Mesenchymal stem cell (in vitro differentiated cells and primary cell): Measurements from ENCODE around the gene UTP14A.

Experiments
- DNase-seq: peaks from one replicate; pipeline ENCODE4 v3.0.0-alpha.2; 2013
- H2AFZ ChIP-seq: one replicate; pipeline ENCODE4 v1.6.1; 2013; ENCODE audit warnings: low read depth, mild to moderate bottlenecking, control low read depth, inconsistent platforms, low read length, moderate library complexity
- H2AK5ac ChIP-seq: 2 replicates; pipeline ENCODE4 v1.6.1; 2013; ENCODE audit warnings: low read length, moderate library complexity, mild to moderate bottlenecking, inconsistent platforms; ENCODE audit not compliant: severe bottlenecking
- H2BK120ac ChIP-seq: one replicate; pipeline ENCODE4 v1.6.1; 2013; ENCODE audit warnings: low read depth, mild to moderate bottlenecking, inconsistent platforms, low read length, moderate library complexity
- H2BK12ac ChIP-seq, 2 experiments: one replicate each; pipeline ENCODE4 v1.6.1; 2013; ENCODE audit warnings: inconsistent platforms in 2 of 2, low read length in 2 of 2, mild to moderate bottlenecking in 2 of 2, moderate library complexity in 2 of 2, control low read depth in 1 of 2
- H2BK15ac ChIP-seq: one replicate; pipeline ENCODE4 v1.6.1; 2013; ENCODE audit warnings: mild to moderate bottlenecking, low read depth, inconsistent platforms; ENCODE audit not compliant: poor library complexity, severe bottlenecking
- H2BK5ac ChIP-seq: 2 replicates; pipeline ENCODE4 v1.6.1; 2013; ENCODE audit warnings: low read depth, mild to moderate bottlenecking, low read length, control low read depth, inconsistent platforms; ENCODE audit not compliant: poor library complexity, severe bottlenecking
- H3K14ac ChIP-seq, 2 experiments: one replicate each; pipeline ENCODE4 v1.6.1; 2013; ENCODE audit warnings: inconsistent platforms in 2 of 2, low read length in 2 of 2, control low read depth in 1 of 2, mild to moderate bottlenecking in 1 of 2, moderate library complexity in 1 of 2
- H3K18ac ChIP-seq, 2 experiments: one replicate each; pipeline ENCODE4 v1.6.1; 2013; ENCODE audit warnings: inconsistent platforms in 2 of 2, low read length in 2 of 2, control low read depth in 1 of 2, low read depth in 1 of 2, mild to moderate bottlenecking in 1 of 2
- H3K23ac ChIP-seq, 2 experiments: one replicate each; pipeline ENCODE4 v1.6.1; 2013; ENCODE audit warnings: inconsistent platforms in 2 of 2, low read length in 2 of 2, mild to moderate bottlenecking in 2 of 2, moderate library complexity in 2 of 2, control low read depth in 1 of 2
- H3K27ac ChIP-seq: 2 replicates; pipeline ENCODE4 v1.5.1; 2013; ENCODE audit warnings: mild to moderate bottlenecking, moderate library complexity, low read length, control low read depth, inconsistent platforms; ENCODE audit not compliant: poor library complexity, severe bottlenecking
- H3K27me3 ChIP-seq, 2 experiments: 2 replicates each; pipeline versions ENCODE4 v1.6.1 to v1.7.0; 2013; ENCODE audit warnings: low read length in 2 of 2, mild to moderate bottlenecking in 2 of 2, moderate library complexity in 2 of 2, control low read depth in 1 of 2, inconsistent platforms in 1 of 2; ENCODE audit not compliant: control insufficient read depth in 1 of 2, insufficient read depth in 1 of 2
- H3K36me3 ChIP-seq, 2 experiments: 2 replicates each; pipeline versions ENCODE4 v1.6.1 to v1.7.0; 2013; ENCODE audit warnings: low read length in 2 of 2, control low read depth in 1 of 2, inconsistent platforms in 1 of 2, low read depth in 1 of 2, mild to moderate bottlenecking in 1 of 2; ENCODE audit not compliant: insufficient read depth in 2 of 2, control insufficient read depth in 1 of 2
- H3K4ac ChIP-seq, 2 experiments: one replicate each; pipeline ENCODE4 v1.6.1; 2013; ENCODE audit warnings: inconsistent platforms in 2 of 2, low read length in 2 of 2, mild to moderate bottlenecking in 2 of 2, moderate library complexity in 2 of 2, control low read depth in 1 of 2, low read depth in 1 of 2
- H3K4me1 ChIP-seq: 2 replicates; pipeline ENCODE4 v1.6.1; 2013; ENCODE audit warnings: low read depth, low read length, control low read depth; ENCODE audit not compliant: control insufficient read depth, insufficient read depth
- H3K4me2 ChIP-seq: 2 replicates; pipeline ENCODE4 v1.6.1; 2013; ENCODE audit warnings: low read length, mild to moderate bottlenecking, inconsistent platforms; ENCODE audit not compliant: poor library complexity, severe bottlenecking
- H3K4me3 ChIP-seq, 2 experiments: 2 replicates each; pipeline versions ENCODE4 v1.5.1 to v1.7.0; 2013; ENCODE audit warnings: low read length in 2 of 2, mild to moderate bottlenecking in 2 of 2, control low read depth in 1 of 2, low read depth in 1 of 2; ENCODE audit not compliant: insufficient read depth in 1 of 2
- H3K79me1 ChIP-seq: replicated peaks from 2 replicates; pipeline ENCODE4 v1.6.1; 2013; ENCODE audit warnings: mild to moderate bottlenecking, control low read depth, low read length, inconsistent platforms; ENCODE audit not compliant: poor library complexity, severe bottlenecking
- H3K9ac ChIP-seq: 2 replicates; pipeline ENCODE4 v1.7.0; 2013; ENCODE audit warnings: mild to moderate bottlenecking, low read length, moderate library complexity
- H3K9me3 ChIP-seq: 2 replicates; pipeline ENCODE4 v1.7.0; 2013; ENCODE audit warnings: mild to moderate bottlenecking, low read length; ENCODE audit not compliant: control insufficient read depth
- H4K8ac ChIP-seq: one replicate; pipeline ENCODE4 v1.6.1; 2013; ENCODE audit warnings: inconsistent platforms, mild to moderate bottlenecking, low read length, moderate library complexity
- H4K91ac ChIP-seq: one replicate; pipeline ENCODE4 v1.6.1; 2013; ENCODE audit warnings: mild to moderate bottlenecking, low read length, inconsistent platforms
- WGBS: methylation state at CpG from one replicate; pipeline ENCODE4 v1.1.7; 2013; ENCODE audit warnings: mixed read lengths; 5-methylcytosine and 5-hydroxymethylcytosine counted together

Gene UTP14A

GRCh38 chrX:129961180-129962083, 55.5 kb downstream of the UTP14A start:
- 20% methylated on average over 13 of the region's 26 CpGs for WGBS
- Histone ChIP-seq H3K4me1 (peaks cover 18% of the 10 kb centered on the region), H2BK15ac (no peak overlapping the region), H4K91ac (no peak overlapping the region), H4K8ac (peak overlapping the region; percentile 90), H2BK5ac (no peak overlapping the region), H3K4ac (peak overlapping the region in 1 of 2 experiments; percentile 37), H3K36me3 (no peaks in the 10 kb centered on the region), H3K27ac (no peak overlapping the region), H3K23ac (no peak overlapping the region), H3K14ac (no peak overlapping the region), H2AK5ac (no peak overlapping the region), H3K27me3 (peaks cover 0 to 39% of the 10 kb centered on the region in 2 experiments), H3K18ac (peak overlapping the region in 1 of 2 experiments; percentile 52), H2BK120ac (no peak overlapping the region), H3K9ac (no peak overlapping the region), H3K79me1 (no peaks in the 10 kb centered on the region), H2AFZ (no peak overlapping the region), H3K4me2 (peak overlapping the region; percentile 39), H2BK12ac (no peak overlapping the region), H3K4me3 (no peak overlapping the region), H3K9me3 (no peaks in the 10 kb centered on the region)
- peak; percentile 35 for DNase-seq

GRCh38 chrX:129963729-129964128, 57.8 kb downstream of the UTP14A start:
- DNase-seq: no peak
- H4K8ac ChIP-seq: no peak overlapping the region
- peaks cover 13% of the 10 kb centered on the region for H3K4me1 ChIP-seq
- peaks cover 0 to 41% of the 10 kb centered on the region in 2 experiments for H3K27me3 ChIP-seq
- no peak overlapping the region for H2BK5ac ChIP-seq
- H2AFZ ChIP-seq: no peak overlapping the region
- H3K18ac ChIP-seq: no peak overlapping the region
- H2BK15ac ChIP-seq: no peak overlapping the region
- H2AK5ac ChIP-seq: no peak overlapping the region
- no peak overlapping the region for H3K4me3 ChIP-seq
- no peak overlapping the region for H4K91ac ChIP-seq
- H3K27ac ChIP-seq: no peak overlapping the region
- no peaks in the 10 kb centered on the region for H3K9me3 ChIP-seq
- H2BK120ac ChIP-seq: no peak overlapping the region
- no peaks in the 10 kb centered on the region for H3K79me1 ChIP-seq
- no peak overlapping the region for H2BK12ac ChIP-seq
- no peak overlapping the region for H3K4ac ChIP-seq
- no peak overlapping the region for H3K14ac ChIP-seq
- no peaks in the 10 kb centered on the region for H3K36me3 ChIP-seq
- 74% methylated on average over 5 of the region's 8 CpGs for WGBS
- H3K9ac ChIP-seq: no peak overlapping the region
- no peak overlapping the region for H3K23ac ChIP-seq
- H3K4me2 ChIP-seq: no peak overlapping the region

GRCh38 chrX:129965166-129965565, 59.2 kb downstream of the UTP14A start:
- Histone ChIP-seq H3K9ac (no peak overlapping the region), H3K4me1 (peaks cover 8% of the 10 kb centered on the region), H3K79me1 (no peaks in the 10 kb centered on the region), H3K9me3 (no peaks in the 10 kb centered on the region), H3K14ac (no peak overlapping the region), H2AFZ (no peak overlapping the region), H3K4me2 (no peak overlapping the region), H3K23ac (no peak overlapping the region), H3K4ac (no peak overlapping the region), H4K91ac (no peak overlapping the region), H3K36me3 (no peaks in the 10 kb centered on the region), H2BK120ac (no peak overlapping the region), H2BK5ac (no peak overlapping the region), H2AK5ac (no peak overlapping the region), H2BK12ac (no peak overlapping the region), H3K27ac (no peak overlapping the region), H4K8ac (no peak overlapping the region), H3K27me3 (peaks cover 0 to 36% of the 10 kb centered on the region in 2 experiments), H3K4me3 (no peak overlapping the region), H2BK15ac (no peak overlapping the region), H3K18ac (no peak overlapping the region)
- 77% methylated on average over 6 of the region's 6 CpGs for WGBS
- DNase-seq: no peak

GRCh38 chrX:129968968-129969367, 63.0 kb downstream of the UTP14A start:
- Histone ChIP-seq H3K4me2 (no peak overlapping the region), H2AK5ac (no peak overlapping the region), H4K8ac (no peak overlapping the region), H3K27ac (no peak overlapping the region), H3K9ac (no peak overlapping the region), H3K9me3 (no peaks in the 10 kb centered on the region), H3K18ac (no peak overlapping the region), H3K14ac (no peak overlapping the region), H2AFZ (no peak overlapping the region), H3K27me3 (peaks cover 6 to 34% of the 10 kb centered on the region in 2 experiments), H2BK120ac (no peak overlapping the region), H3K79me1 (no peaks in the 10 kb centered on the region), H3K36me3 (no peaks in the 10 kb centered on the region), H2BK5ac (no peak overlapping the region), H2BK12ac (no peak overlapping the region), H3K4me3 (no peak overlapping the region), H3K4me1 (no peaks in the 10 kb centered on the region), H4K91ac (no peak overlapping the region), H3K23ac (no peak overlapping the region), H3K4ac (no peak overlapping the region), H2BK15ac (no peak overlapping the region)
- no CpG with 5 or more reads among the region's 3 CpGs for WGBS
- DNase-seq: no peak
